HUES48 (cell line): ENCODE results near the gene MUSTN1.

Source experiments
- H3K27ac ChIP-seq: one replicate; pipeline ENCODE4 v1.7.0; 2013; ENCODE audit warnings: low read depth, low read length, inconsistent platforms
- H3K27me3 ChIP-seq: 2 replicates; pipeline ENCODE4 v1.6.1; 2013; ENCODE audit warnings: mild to moderate bottlenecking, low read length; ENCODE audit not compliant: control insufficient read depth, insufficient read depth
- H3K36me3 ChIP-seq: 2 replicates; pipeline ENCODE4 v1.6.1; 2013; ENCODE audit warnings: low read length; ENCODE audit not compliant: control insufficient read depth, insufficient read depth
- H3K4me1 ChIP-seq: 2 replicates; pipeline ENCODE4 v1.6.1; 2013; ENCODE audit warnings: mild to moderate bottlenecking, low read length; ENCODE audit not compliant: control insufficient read depth, insufficient read depth
- H3K4me3 ChIP-seq: 2 replicates; pipeline ENCODE4 v1.5.1; 2013; ENCODE audit warnings: mild to moderate bottlenecking, low read depth, low read length
- H3K9ac ChIP-seq: 2 replicates; pipeline ENCODE4 v1.6.1; 2013; ENCODE audit warnings: mild to moderate bottlenecking, low read depth, low read length, moderate library complexity
- H3K9me3 ChIP-seq: 2 replicates; pipeline ENCODE4 v1.6.1; 2013; ENCODE audit warnings: low read length; ENCODE audit not compliant: control insufficient read depth, insufficient read depth

MUSTN1 gene

GRCh38 chr3:52805270-52806039 lies 29.4 kb downstream of the MUSTN1 start:
- no peaks in the 10 kb centered on the region for H3K9me3 ChIP-seq
- H3K4me3 ChIP-seq: no peak overlapping the region
- H3K9ac ChIP-seq: no peak overlapping the region
- H3K27ac ChIP-seq: no peak overlapping the region
- H3K27me3 ChIP-seq: no peaks in the 10 kb centered on the region
- no peaks in the 10 kb centered on the region for H3K4me1 ChIP-seq
- no peaks in the 10 kb centered on the region for H3K36me3 ChIP-seq

- Histone ChIP-seq H3K27ac (no peak overlapping the region), H3K4me1 (no peaks in the 10 kb centered on the region), H3K27me3 (no peaks in the 10 kb centered on the region), H3K36me3 (no peaks in the 10 kb centered on the region), H3K9ac (no peak overlapping the region), H3K9me3 (no peaks in the 10 kb centered on the region), H3K4me3 (no peak overlapping the region)
Observed at GRCh38 chr3:52801839-52802238, 33.0 kb downstream of the MUSTN1 start.

GRCh38 chr3:52800079-52800478 lies 34.7 kb downstream of the MUSTN1 start:
- Histone ChIP-seq H3K9ac (no peak overlapping the region), H3K4me3 (no peak overlapping the region), H3K27ac (no peak overlapping the region), H3K9me3 (no peaks in the 10 kb centered on the region), H3K27me3 (no peaks in the 10 kb centered on the region), H3K4me1 (no peaks in the 10 kb centered on the region), H3K36me3 (no peaks in the 10 kb centered on the region)

- no peak overlapping the region for H3K4me3 ChIP-seq
- H3K4me1 ChIP-seq: no peaks in the 10 kb centered on the region
- no peaks in the 10 kb centered on the region for H3K9me3 ChIP-seq
- H3K9ac ChIP-seq: no peak overlapping the region
- no peaks in the 10 kb centered on the region for H3K36me3 ChIP-seq
- H3K27me3 ChIP-seq: no peaks in the 10 kb centered on the region
- H3K27ac ChIP-seq: no peak overlapping the region
Observed at GRCh38 chr3:52798978-52799476, 35.8 kb downstream of the MUSTN1 start.

GRCh38 chr3:52798376-52798977 lies 36.3 kb downstream of the MUSTN1 start:
- Histone ChIP-seq H3K9ac (no peak overlapping the region), H3K27me3 (no peaks in the 10 kb centered on the region), H3K36me3 (no peaks in the 10 kb centered on the region), H3K4me3 (no peak overlapping the region), H3K9me3 (no peaks in the 10 kb centered on the region), H3K4me1 (no peaks in the 10 kb centered on the region), H3K27ac (no peak overlapping the region)

- Histone ChIP-seq H3K9ac (no peak overlapping the region), H3K27me3 (no peaks in the 10 kb centered on the region), H3K4me3 (no peak overlapping the region), H3K27ac (no peak overlapping the region), H3K4me1 (no peaks in the 10 kb centered on the region), H3K36me3 (no peaks in the 10 kb centered on the region), H3K9me3 (no peaks in the 10 kb centered on the region)
Observed at GRCh38 chr3:52796411-52796810, 38.4 kb downstream of the MUSTN1 start.

- no peak overlapping the region for H3K27ac ChIP-seq
- H3K27me3 ChIP-seq: no peaks in the 10 kb centered on the region
- H3K9ac ChIP-seq: no peak overlapping the region
- no peaks in the 10 kb centered on the region for H3K9me3 ChIP-seq
- no peaks in the 10 kb centered on the region for H3K36me3 ChIP-seq
- H3K4me1 ChIP-seq: no peaks in the 10 kb centered on the region
- no peak overlapping the region for H3K4me3 ChIP-seq
Observed at GRCh38 chr3:52795298-52795900, 39.4 kb downstream of the MUSTN1 start.

GRCh38 chr3:52794612-52795099 lies 40.2 kb downstream of the MUSTN1 start, which contains the start of gene ITIH3:
ITIH3 (plus strand) TSS chr3:52794796; CDS start chr3:52794804, 8 bp downstream.
- H3K9me3 ChIP-seq: no peaks in the 10 kb centered on the region
- H3K36me3 ChIP-seq: no peaks in the 10 kb centered on the region
- H3K4me1 ChIP-seq: no peaks in the 10 kb centered on the region
- no peaks in the 10 kb centered on the region for H3K27me3 ChIP-seq
- H3K27ac ChIP-seq: no peak within 1 kb of the TSS
- H3K9ac ChIP-seq: no peak within 1 kb of the TSS
- no peak within 1 kb of the TSS for H3K4me3 ChIP-seq

GRCh38 chr3:52793702-52794611 lies 40.9 kb downstream of the MUSTN1 start:
- Histone ChIP-seq H3K9me3 (no peaks in the 10 kb centered on the region), H3K4me1 (no peaks in the 10 kb centered on the region), H3K36me3 (no peaks in the 10 kb centered on the region), H3K27me3 (no peaks in the 10 kb centered on the region), H3K9ac (no peak overlapping the region), H3K4me3 (no peak overlapping the region), H3K27ac (no peak overlapping the region)

GRCh38 chr3:52792961-52793695 lies 41.7 kb downstream of the MUSTN1 start:
- no peaks in the 10 kb centered on the region for H3K9me3 ChIP-seq

More at GRCh38 chr3:52792961-52793695, 41.7 kb downstream of the MUSTN1 start:
- Histone ChIP-seq H3K27ac (no peak overlapping the region), H3K9ac (no peak overlapping the region), H3K27me3 (no peaks in the 10 kb centered on the region), H3K36me3 (no peaks in the 10 kb centered on the region), H3K4me3 (no peak overlapping the region), H3K4me1 (no peaks in the 10 kb centered on the region)
